GM12801 (cell line): ENCODE data around the gene SNX8.

Source experiments
- CTCF ChIP-seq: IDR thresholded peaks from one replicate; pipeline ENCODE4 v1.5.1; 2011; ENCODE audit warnings: control low read depth; ENCODE audit not compliant: insufficient read length; ENCODE audit errors: extremely low read depth

SNX8 gene

GRCh38 chr7:2203766-2204300 is 110.4 kb downstream of the SNX8 start:
- TF ChIP-seq CTCF, result no peak

GRCh38 chr7:2202901-2203765 is 111.1 kb downstream of the SNX8 start:
- TF ChIP-seq CTCF, result no peak

- no peak for TF ChIP-seq CTCF
Observed at GRCh38 chr7:2202361-2202761, 111.9 kb downstream of the SNX8 start.
